Activated CD8-positive, alpha-beta memory T cell treated with anti-CD3 and anti-CD28 coated beads for 24 hours (primary cell): Measurements from ENCODE around the gene VAT1.
"Not testable (repeated sequence)": the region's sequence is repeated elsewhere in the genome, so short reads cannot be mapped to it uniquely, and the experiment has no call there.

Experiments used
- DNase-seq: peaks from one replicate; pipeline ENCODE4 v3.0.0-alpha.2; 2020

Gene VAT1

GRCh38 chr17:43003542-43004172, 18.5 kb downstream of the VAT1 start:
- peak; percentile 66 for DNase-seq

GRCh38 chr17:43000894-43001293, 21.3 kb downstream of the VAT1 start:
- DNase-seq, result not testable (repeated sequence)

GRCh38 chr17:42999003-42999525, 23.1 kb downstream of the VAT1 start:
- no peak for DNase-seq

- DNase-seq, result peak; percentile 98
Measured at GRCh38 chr17:42997984-42998938, 23.9 kb downstream of the VAT1 start, which contains the start of gene RPL27. Gene RPL27, plus strand, starts transcription at chr17:42998419. Its CDS starts 332 bp downstream, at chr17:42998751.

- no peak for DNase-seq
Measured at GRCh38 chr17:42997390-42997983, 24.7 kb downstream of the VAT1 start.

GRCh38 chr17:42993913-42994312, 28.3 kb downstream of the VAT1 start:
- not testable (repeated sequence) for DNase-seq

GRCh38 chr17:42992872-42993271, 29.3 kb downstream of the VAT1 start:
- DNase-seq, result no peak

- no peak for DNase-seq
Measured at GRCh38 chr17:42991471-42991870, 30.7 kb downstream of the VAT1 start.

- no peak for DNase-seq
Measured at GRCh38 chr17:42989726-42990652, 32.2 kb downstream of the VAT1 start.

- DNase-seq, result no peak
Measured at GRCh38 chr17:42989141-42989540, 33.0 kb downstream of the VAT1 start.

GRCh38 chr17:42985225-42985624, 37.0 kb downstream of the VAT1 start:
- no peak for DNase-seq

- no peak for DNase-seq
Measured at GRCh38 chr17:42982266-42982665, 39.9 kb downstream of the VAT1 start.

- DNase-seq, result peak; percentile 77
Measured at GRCh38 chr17:42980766-42981397, 41.3 kb downstream of the VAT1 start.

GRCh38 chr17:42980274-42980765, 41.9 kb downstream of the VAT1 start, which contains the start of gene RUNDC1:
Gene RUNDC1, plus strand, starts transcription at chr17:42980565. Its CDS starts 12 bp downstream, at chr17:42980577.
- DNase-seq, result peak; percentile 95

- DNase-seq, result no peak
Measured at GRCh38 chr17:42979511-42980273, 42.5 kb downstream of the VAT1 start, which contains the start of gene PTGES3L. Gene PTGES3L, minus strand, starts transcription at chr17:42980080. Its CDS starts 27 bp downstream, at chr17:42980053.

GRCh38 chr17:42975701-42976100, 46.5 kb downstream of the VAT1 start:
- not testable (repeated sequence) for DNase-seq

GRCh38 chr17:42975265-42975664, 46.9 kb downstream of the VAT1 start:
- no peak for DNase-seq

GRCh38 chr17:42973323-42973722, 48.9 kb downstream of the VAT1 start:
- DNase-seq, result not testable (repeated sequence)

- DNase-seq, result no peak
Measured at GRCh38 chr17:42971589-42971988, 50.6 kb downstream of the VAT1 start.

- no peak for DNase-seq
Measured at GRCh38 chr17:42969001-42969581, 53.1 kb downstream of the VAT1 start.
